HG03354 (cell line): ENCODE data around the gene BCAS4.

Experiments
- ATAC-seq: cut with Tn5 transposase; IDR thresholded peaks from one replicate; pipeline ENCODE4 v1.9.1; 2021; ENCODE audit warnings: mild to moderate bottlenecking; ENCODE audit not compliant: unreplicated experiment, poor library complexity, severe bottlenecking

BCAS4 gene

GRCh38 chr20:50924261-50924920 lies 129.5 kb downstream of the BCAS4 start:
- no peak for ATAC-seq

- ATAC-seq, result no peak
Measured at GRCh38 chr20:50926530-50926929, 131.7 kb downstream of the BCAS4 start.
